ENCODE results near the gene DUSP6. TPM values are rescaled to one million over a fixed set of nuclear protein-coding genes. Genes with fewer than 3 reads are reported as not detected.
A peak's percentile ranks its signal among the peaks of the same experiment; 100 is the strongest.

Gene DUSP6
- total and polyA plus RNA-seq, 2 of the 13 experiments (the other 11 are each of a cell fraction or from before 2014, with no cell fraction given): 40.9 to 161 TPM

- TF ChIP-seq HNF1A (IDR thresholded peaks at IDR 0.05; ENCODE audit: low read depth) (peak; percentile 86), HNF1A (CRISPR knock-in tag; IDR thresholded peaks at IDR 0.05; ENCODE audit: borderline replicate concordance) (peak; percentile 95), ZBED4 (CRISPR knock-in tag; IDR thresholded peaks at IDR 0.05; ENCODE audit: borderline replicate concordance) (0 out of 2 replicates have a peak, but pooled peaks have one; percentile 69), POLR2AphosphoS5 (IDR thresholded peaks at IDR 0.05; ENCODE audit: low read depth, low read length) (no peak; the same call in 1 of the 2 replicates), YY1 (IDR thresholded peaks at IDR 0.05; ENCODE audit: insufficient read depth, insufficient replicate concordance, low read depth, low read length) (no peak), STAG1 (CRISPR knock-in tag; IDR thresholded peaks at IDR 0.05) (peak; percentile 34; the same call in 1 of the 2 replicates), RFX5 (IDR thresholded peaks at IDR 0.05; ENCODE audit: low read depth, low read length) (peak; percentile 93), FOXA1 (IDR thresholded peaks at IDR 0.05) (no peak), FOXA1 (CRISPR knock-in tag; IDR thresholded peaks at IDR 0.05) (peak; percentile 95), HOXA3 (CRISPR knock-in tag; IDR thresholded peaks at IDR 0.05) (peak; percentile 86), GTF2F1 (IDR thresholded peaks at IDR 0.05; ENCODE audit: low read length) (0 out of 2 replicates have a peak, but pooled peaks have one; percentile 30), ZNF292 (CRISPR knock-in tag; IDR thresholded peaks at IDR 0.05; ENCODE audit: borderline replicate concordance, low read depth) (no peak), TCF7 (IDR thresholded peaks at IDR 0.05; ENCODE audit: low read depth) (peak; percentile 87), ZNF75D (CRISPR knock-in tag; IDR thresholded peaks at IDR 0.05; ENCODE audit: borderline replicate concordance) (no peak), DMAP1 (CRISPR knock-in tag; IDR thresholded peaks at IDR 0.05) (no peak; the same call in none of the 2 replicates), ATAD3A (CRISPR knock-in tag; IDR thresholded peaks at IDR 0.05) (no peak), ZNF747 (CRISPR knock-in tag; IDR thresholded peaks at IDR 0.05; ENCODE audit: borderline replicate concordance) (peak; percentile 83; the same call in 1 of the 2 replicates), PRPF4 (IDR thresholded peaks at IDR 0.05; ENCODE audit: low read depth, low read length, poor library complexity, severe bottlenecking) (no peak), ATF7-NPFF (CRISPR knock-in tag; IDR thresholded peaks at IDR 0.05; ENCODE audit: low read depth) (no peak; the same call in 1 of the 2 replicates), RAD21 (CRISPR knock-in tag; IDR thresholded peaks at IDR 0.05) (0 out of 2 replicates have a peak, but pooled peaks have one; percentile 11), XRCC5 (optimal IDR thresholded peaks at IDR 0.05; ENCODE audit: low read length) (peak; percentile 90), CERS6 (CRISPR knock-in tag; IDR thresholded peaks at IDR 0.05) (no peak), FLYWCH1 (CRISPR knock-in tag; IDR thresholded peaks at IDR 0.05) (0 out of 2 replicates have a peak, but pooled peaks have one; percentile 17)
These were observed at the start of gene DUSP6 (continued) for GRCh38 chr12:89352492-89353187.
